HepG2 (cell line): ENCODE data around the gene SLC35B2. TPM values are rescaled to one million over a fixed set of nuclear protein-coding genes. Genes with fewer than 3 reads are reported as not detected.
A peak's percentile ranks its signal among the peaks of the same experiment; 100 is the strongest.

Experiments
- KDM5A ChIP-seq: fragments of 200-600 bp; sonication (generic); IDR thresholded peaks from 2 replicates; pipeline ENCODE4 v1.7.0; 2018; ENCODE audit warnings: antibody characterized with exemption, mild to moderate bottlenecking, low read length, borderline replicate concordance
- MTF2 ChIP-seq: sonication (generic); formaldehyde crosslinking; IDR thresholded peaks from 2 replicates; pipeline ENCODE4 v1.5.0; 2020; ENCODE audit warnings: missing genetic modification reagents, borderline replicate concordance
- MXI1 ChIP-seq: IDR thresholded peaks from 3 replicates; pipeline ENCODE4 v1.6.1; 2012; ENCODE audit warnings: low read depth, low read length, inconsistent platforms, borderline replicate concordance
- RAD51 ChIP-seq: fragments of 450-650 bp; IDR thresholded peaks from 2 replicates; pipeline ENCODE4 v1.6.1; 2016; ENCODE audit warnings: borderline replicate concordance
- RARG ChIP-seq: sonication (generic); formaldehyde crosslinking; IDR thresholded peaks from 2 replicates; pipeline ENCODE4 v1.4.0; 2020; ENCODE audit warnings: low read depth, mild to moderate bottlenecking, missing genetic modification reagents
- ZMYM2 ChIP-seq: sonication (generic); formaldehyde crosslinking; IDR thresholded peaks from 2 replicates; pipeline ENCODE4 v1.8.0; 2022; ENCODE audit warnings: mild to moderate bottlenecking, missing genetic modification reagents
- ZNF138 ChIP-seq: sonication (generic); formaldehyde crosslinking; IDR thresholded peaks from 2 replicates; pipeline ENCODE4 v1.5.0; 2020; ENCODE audit warnings: mild to moderate bottlenecking, low read depth, missing genetic modification reagents
- ZNF343 ChIP-seq: sonication (generic); formaldehyde crosslinking; IDR thresholded peaks from 2 replicates; pipeline ENCODE4 v1.4.0; 2020; ENCODE audit warnings: mild to moderate bottlenecking, missing genetic modification reagents
- ZNF382 ChIP-seq: sonication (generic); formaldehyde crosslinking; IDR thresholded peaks from 2 replicates; pipeline ENCODE4 v1.5.0; 2020; ENCODE audit warnings: missing genetic modification reagents, mild to moderate bottlenecking, borderline replicate concordance
- ZNF543 ChIP-seq: sonication (generic); formaldehyde crosslinking; IDR thresholded peaks from 2 replicates; pipeline ENCODE4 v1.4.0; 2020; ENCODE audit warnings: mild to moderate bottlenecking, missing genetic modification reagents
- ZNF552 ChIP-seq: sonication (generic); formaldehyde crosslinking; IDR thresholded peaks from 2 replicates; pipeline ENCODE4 v1.9.0; 2022; ENCODE audit warnings: missing genetic modification reagents, mild to moderate bottlenecking, borderline replicate concordance
- ZNF629 ChIP-seq: sonication (generic); formaldehyde crosslinking; conservative IDR thresholded peaks from 2 replicates; pipeline ENCODE4 v1.5.0; 2020; ENCODE audit warnings: missing genetic modification reagents
- ZNF678 ChIP-seq: sonication (generic); formaldehyde crosslinking; IDR thresholded peaks from 2 replicates; pipeline ENCODE4 v1.4.0; 2020; ENCODE audit warnings: mild to moderate bottlenecking, missing genetic modification reagents
- ZNF687 ChIP-seq: sonication (generic); formaldehyde crosslinking; IDR thresholded peaks from 2 replicates; pipeline ENCODE4 v1.5.1; 2020; ENCODE audit warnings: mild to moderate bottlenecking, missing genetic modification reagents, moderate library complexity
- ZNF772 ChIP-seq: sonication (generic); formaldehyde crosslinking; IDR thresholded peaks from 2 replicates; pipeline ENCODE4 v1.5.0; 2020; ENCODE audit warnings: mild to moderate bottlenecking, missing genetic modification reagents
- ZNF788 ChIP-seq: sonication (generic); formaldehyde crosslinking; IDR thresholded peaks from 2 replicates; pipeline ENCODE4 v1.5.0; 2020; ENCODE audit warnings: mild to moderate bottlenecking, missing genetic modification reagents, borderline replicate concordance
- ZNF83 ChIP-seq: sonication (generic); formaldehyde crosslinking; IDR thresholded peaks from 2 replicates; pipeline ENCODE4 v1.4.0; 2020; ENCODE audit warnings: missing genetic modification reagents, mild to moderate bottlenecking, borderline replicate concordance
- polyA plus RNA-seq, 8 experiments: library from polyadenylated mRNA; depleted of rRNA in 3 of 8; stranded (reverse) in 7 of 8; unstranded in 1 of 8; fragments of >200 nt; fragmentation: Illumina TruSeq in 4 of 8; extraction: Trizol in 4 of 8; gene quantifications; 2 replicates each; pipeline versions ENCODE4 v1.2.1 to v1.2.3, GENCODE V29; 2011 to 2016; ENCODE audit warnings: low read depth in 4 of 8, missing spikeins in 1 of 8, mixed read lengths in 1 of 8; ENCODE audit not compliant: insufficient read depth in 1 of 8
- total RNA-seq, 5 experiments: library from RNA; depleted of rRNA; stranded (reverse); fragments of >200 nt; fragmentation: Illumina TruSeq; extraction: Trizol; gene quantifications; 2 replicates each; pipeline ENCODE4 v1.2.3, GENCODE V29; 2016; ENCODE audit warnings: low read depth in 1 of 5
- TF ChIP-seq, protein P1 (sequence below): sonication (generic); formaldehyde crosslinking; IDR thresholded peaks from 2 replicates; pipeline ENCODE4 v1.4.0; 2020; ENCODE audit warnings: mild to moderate bottlenecking, missing genetic modification reagents
- TF ChIP-seq, protein P2 (sequence below): sonication (generic); formaldehyde crosslinking; IDR thresholded peaks from 2 replicates; pipeline ENCODE4 v1.4.0; 2020; ENCODE audit warnings: missing genetic modification reagents

Gene SLC35B2
- total and polyA plus RNA-seq, 2 of the 13 experiments (the other 11 are each of a cell fraction or from before 2014, with no cell fraction given): 61.1 to 148 TPM

- TF ChIP-seq ZMYM2 (no peak), ZNF678 (CRISPR knock-in tag) (0 out of 2 replicates have a peak, but pooled peaks have one; percentile 14), RAD51 (no peak), ZNF382 (CRISPR knock-in tag) (no peak), ZNF772 (peak; percentile 34; the same call in 1 of the 2 replicates), KDM5A (peak; percentile 28), ZNF343 (peak; percentile 89; the same call in 1 of the 2 replicates), ZNF138 (0 out of 2 replicates have a peak, but pooled peaks have one; percentile 40), ZNF629 (CRISPR knock-in tag) (0 out of 2 replicates have a peak, but pooled peaks have one; percentile 3), ZNF552 (no peak), ZNF83 (CRISPR knock-in tag) (no peak), MXI1 (peak; percentile 89), ZNF788 (no peak), RARG (CRISPR knock-in tag) (0 out of 2 replicates have a peak, but pooled peaks have one; percentile 23), MTF2 (CRISPR knock-in tag) (no peak), ZNF543 (CRISPR knock-in tag) (peak; percentile 37; the same call in 1 of the 2 replicates), ZNF687 (CRISPR knock-in tag) (peak; percentile 97)
- TF ChIP-seq, protein P1, sequence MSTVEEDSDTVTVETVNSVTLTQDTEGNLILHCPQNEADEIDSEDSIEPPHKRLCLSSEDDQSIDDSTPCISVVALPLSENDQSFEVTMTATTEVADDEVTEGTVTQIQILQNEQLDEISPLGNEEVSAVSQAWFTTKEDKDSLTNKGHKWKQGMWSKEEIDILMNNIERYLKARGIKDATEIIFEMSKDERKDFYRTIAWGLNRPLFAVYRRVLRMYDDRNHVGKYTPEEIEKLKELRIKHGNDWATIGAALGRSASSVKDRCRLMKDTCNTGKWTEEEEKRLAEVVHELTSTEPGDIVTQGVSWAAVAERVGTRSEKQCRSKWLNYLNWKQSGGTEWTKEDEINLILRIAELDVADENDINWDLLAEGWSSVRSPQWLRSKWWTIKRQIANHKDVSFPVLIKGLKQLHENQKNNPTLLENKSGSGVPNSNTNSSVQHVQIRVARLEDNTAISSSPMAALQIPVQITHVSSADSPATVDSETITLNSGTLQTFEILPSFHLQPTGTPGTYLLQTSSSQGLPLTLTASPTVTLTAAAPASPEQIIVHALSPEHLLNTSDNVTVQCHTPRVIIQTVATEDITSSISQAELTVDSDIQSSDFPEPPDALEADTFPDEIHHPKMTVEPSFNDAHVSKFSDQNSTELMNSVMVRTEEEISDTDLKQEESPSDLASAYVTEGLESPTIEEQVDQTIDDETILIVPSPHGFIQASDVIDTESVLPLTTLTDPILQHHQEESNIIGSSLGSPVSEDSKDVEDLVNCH (CRISPR knock-in tag): 0 out of 2 replicates have a peak, but pooled peaks have one; percentile 26
- TF ChIP-seq, protein P2, sequence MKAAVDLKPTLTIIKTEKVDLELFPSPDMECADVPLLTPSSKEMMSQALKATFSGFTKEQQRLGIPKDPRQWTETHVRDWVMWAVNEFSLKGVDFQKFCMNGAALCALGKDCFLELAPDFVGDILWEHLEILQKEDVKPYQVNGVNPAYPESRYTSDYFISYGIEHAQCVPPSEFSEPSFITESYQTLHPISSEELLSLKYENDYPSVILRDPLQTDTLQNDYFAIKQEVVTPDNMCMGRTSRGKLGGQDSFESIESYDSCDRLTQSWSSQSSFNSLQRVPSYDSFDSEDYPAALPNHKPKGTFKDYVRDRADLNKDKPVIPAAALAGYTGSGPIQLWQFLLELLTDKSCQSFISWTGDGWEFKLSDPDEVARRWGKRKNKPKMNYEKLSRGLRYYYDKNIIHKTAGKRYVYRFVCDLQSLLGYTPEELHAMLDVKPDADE: no peak
Observed at GRCh38 chr6:44247338-44248302, 9.7 kb downstream of the SLC35B2 start (continued).
